Suppressor macrophage (primary cell): ENCODE results near the gene CLINT1.
A peak's percentile ranks its signal among the peaks of the same experiment; 100 is the strongest.
"Not testable (repeated sequence)": the region's sequence is repeated elsewhere in the genome, so short reads cannot be mapped to it uniquely, and the experiment has no call there.

Experiments
- DNase-seq, 4 experiments: peaks; one replicate each; pipeline ENCODE4 v3.0.0-alpha.2; 2020 to 2022

The CLINT1 gene

DNA sequence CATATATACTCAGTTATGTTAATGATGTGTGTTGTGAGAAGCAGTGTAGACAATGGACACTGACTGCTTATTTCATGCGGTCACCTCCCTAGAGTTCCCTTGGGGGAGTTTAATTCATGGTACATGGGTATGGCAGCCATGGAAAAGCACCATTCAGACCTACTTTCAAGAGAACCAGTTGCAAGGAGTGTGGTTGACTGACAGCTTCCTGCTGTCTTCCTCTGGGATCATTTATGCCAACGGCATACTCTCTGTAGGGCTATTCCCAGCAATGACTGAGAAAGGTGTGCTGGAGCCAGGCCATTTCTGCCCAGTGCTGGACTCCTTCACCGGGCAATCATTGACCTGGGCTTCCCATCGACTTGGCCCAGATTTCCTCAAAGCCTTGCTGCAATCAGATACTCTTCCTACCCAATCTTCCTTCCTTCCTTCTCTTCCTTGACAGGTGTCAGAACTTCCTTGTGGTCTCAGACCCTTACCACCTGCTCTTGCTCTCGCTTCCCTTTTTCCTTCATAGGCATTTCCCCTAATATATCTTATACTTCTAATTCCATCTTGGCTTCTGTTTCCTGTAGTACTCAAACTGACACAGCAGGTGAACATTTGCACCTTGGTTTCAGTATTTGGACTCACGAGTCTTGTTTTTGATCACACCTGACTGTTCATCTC is 3.4 kb upstream of the CLINT1 start:
- DNase-seq = no peak

DNA sequence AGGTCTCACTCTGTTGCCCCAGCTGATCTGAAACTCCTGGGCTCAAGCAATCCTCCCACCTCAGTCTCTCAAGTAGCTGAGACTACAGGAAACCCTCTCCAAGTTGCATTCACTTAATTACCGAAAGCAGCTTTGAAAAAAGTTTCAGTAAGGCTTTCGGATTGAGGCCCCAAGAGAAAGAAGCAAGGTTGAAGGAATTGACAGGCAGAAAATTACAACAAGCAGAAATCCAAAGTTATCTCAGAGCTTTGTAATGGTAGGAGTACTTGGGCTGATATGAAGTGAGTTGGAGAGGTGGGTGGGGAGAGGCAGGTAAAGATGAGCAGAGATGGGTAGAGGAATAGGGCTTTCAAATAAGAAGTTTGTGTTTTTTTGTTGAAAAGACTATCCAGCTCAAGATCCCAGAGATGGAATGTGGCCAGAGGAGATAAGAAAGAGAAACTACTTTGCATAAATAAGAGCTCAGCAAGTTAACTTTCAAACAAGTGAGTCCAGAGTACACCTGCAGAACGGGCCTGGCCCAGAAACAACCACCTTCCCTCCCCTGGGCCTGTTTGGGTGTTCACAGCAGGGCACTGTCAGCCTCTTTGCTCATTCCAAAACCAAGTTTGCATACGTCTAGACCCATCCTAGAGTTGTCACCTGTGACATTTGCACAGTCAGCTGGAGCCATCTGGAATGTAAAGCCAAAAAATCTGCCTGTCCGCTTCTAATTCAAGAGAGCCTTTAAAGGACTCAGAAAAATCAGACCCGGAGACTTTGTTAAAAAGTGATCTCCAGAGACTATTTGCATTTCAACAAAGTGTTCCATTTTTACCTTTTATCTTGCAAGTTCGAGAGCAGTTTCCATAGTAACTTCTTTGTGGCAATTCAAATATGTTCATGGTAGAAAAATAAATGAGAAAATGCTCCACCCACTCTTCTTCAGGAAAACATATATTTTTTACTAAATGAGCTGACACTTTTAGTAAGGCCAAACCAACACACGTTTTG is 2.2 kb upstream of the CLINT1 start:
- no peak for DNase-seq

DNA sequence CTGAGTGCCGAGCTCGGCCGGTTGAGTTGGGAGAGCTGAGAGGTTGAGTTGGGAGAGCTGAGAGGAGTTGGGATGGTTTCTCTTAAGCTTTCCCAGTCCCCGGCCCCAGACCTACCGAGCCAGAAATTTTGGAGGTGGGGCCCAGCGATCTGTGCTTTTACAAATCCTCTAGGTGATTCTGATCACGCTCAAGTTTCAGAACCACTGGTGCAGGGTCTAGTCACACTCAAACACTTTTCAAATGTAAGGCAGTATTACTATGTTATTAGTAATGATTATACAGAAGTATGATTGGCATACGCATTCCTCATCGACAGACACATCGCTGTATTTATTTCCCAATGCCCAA is 256 bp upstream of the CLINT1 start:
- no peak for DNase-seq

DNA sequence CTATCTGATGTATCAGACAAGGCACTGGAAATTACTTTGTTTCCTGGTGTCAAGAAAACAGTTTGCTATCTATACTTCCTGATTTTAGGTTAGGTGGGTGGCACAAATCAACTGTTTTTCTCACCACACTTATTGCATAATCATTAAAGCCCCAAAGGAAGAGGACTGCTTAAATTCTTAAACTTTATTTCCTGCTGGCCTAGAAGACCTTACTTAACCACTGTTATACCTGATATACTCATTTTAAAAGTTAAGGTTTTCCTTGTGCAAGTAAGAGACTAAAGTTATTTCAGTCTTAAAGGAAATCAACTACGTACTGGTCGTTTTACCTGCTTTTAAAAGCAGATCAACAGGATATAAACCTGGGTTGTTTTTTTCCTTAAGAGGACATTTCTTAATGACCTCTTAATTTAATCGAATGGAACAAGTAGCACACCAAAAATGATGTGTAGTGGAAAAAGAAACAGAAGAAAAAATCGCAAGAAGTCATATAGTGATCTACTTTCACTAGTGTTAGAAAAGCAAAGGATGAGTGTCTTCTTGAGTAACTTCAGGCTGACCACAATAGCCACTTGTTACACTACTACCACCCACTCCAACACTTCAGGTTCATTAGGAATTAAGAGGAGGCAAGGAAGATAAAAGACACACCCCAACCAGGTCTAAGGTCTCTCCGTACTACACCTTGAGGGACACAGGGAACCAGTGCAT is 974 bp downstream of the CLINT1 start:
- peak; percentile 35 to 83 (median 65) for DNase-seq

DNA sequence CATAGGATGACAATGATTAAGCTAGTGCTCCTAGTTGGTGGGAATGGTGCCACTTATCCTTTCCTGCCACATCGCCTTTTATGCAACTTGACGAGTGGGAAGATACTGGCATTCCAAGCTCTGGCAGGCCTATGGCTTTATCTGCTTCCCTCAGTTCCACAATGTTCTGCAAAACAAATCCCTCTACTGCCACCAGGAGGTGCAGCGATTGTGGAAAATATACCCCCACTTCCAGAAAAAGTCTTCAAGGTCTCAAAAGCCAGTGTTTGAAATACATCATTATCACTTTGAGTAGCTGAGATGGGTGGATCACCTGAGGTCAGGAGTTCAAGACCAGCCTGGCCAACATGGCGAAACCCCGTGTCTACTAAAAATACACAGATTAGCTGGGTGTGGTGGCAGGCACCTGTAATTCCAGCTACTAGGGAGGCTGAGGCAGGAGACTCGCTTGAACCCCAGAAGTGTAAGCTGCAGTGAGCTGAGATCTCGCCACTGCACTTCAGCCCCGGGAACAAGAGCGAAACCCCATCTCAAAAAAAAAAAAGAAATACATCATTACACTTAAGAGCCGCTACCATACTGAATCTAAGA is 3.4 kb downstream of the CLINT1 start:
- peak; percentile 59 to 69 (median 67) for DNase-seq

DNA sequence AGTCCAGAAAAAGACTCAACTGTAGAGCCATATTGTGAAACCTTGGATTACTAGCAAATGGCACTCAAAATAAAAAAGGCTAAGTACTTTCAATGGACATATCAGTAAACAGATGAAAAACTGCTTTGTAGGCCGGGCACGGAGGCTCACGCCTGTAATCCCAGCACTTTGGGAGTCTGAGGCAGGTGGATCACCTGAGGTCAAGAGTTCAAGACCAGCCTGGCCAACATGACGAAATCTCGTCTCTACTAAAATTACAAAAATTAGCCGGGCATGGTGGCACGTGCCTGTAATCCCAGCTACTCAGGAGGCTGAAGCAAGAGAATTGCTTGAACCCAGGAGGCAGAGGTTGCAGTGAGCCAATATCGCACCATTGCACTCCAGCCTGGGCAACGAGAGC is 5.6 kb downstream of the CLINT1 start:
- DNase-seq = not testable (repeated sequence)

DNA sequence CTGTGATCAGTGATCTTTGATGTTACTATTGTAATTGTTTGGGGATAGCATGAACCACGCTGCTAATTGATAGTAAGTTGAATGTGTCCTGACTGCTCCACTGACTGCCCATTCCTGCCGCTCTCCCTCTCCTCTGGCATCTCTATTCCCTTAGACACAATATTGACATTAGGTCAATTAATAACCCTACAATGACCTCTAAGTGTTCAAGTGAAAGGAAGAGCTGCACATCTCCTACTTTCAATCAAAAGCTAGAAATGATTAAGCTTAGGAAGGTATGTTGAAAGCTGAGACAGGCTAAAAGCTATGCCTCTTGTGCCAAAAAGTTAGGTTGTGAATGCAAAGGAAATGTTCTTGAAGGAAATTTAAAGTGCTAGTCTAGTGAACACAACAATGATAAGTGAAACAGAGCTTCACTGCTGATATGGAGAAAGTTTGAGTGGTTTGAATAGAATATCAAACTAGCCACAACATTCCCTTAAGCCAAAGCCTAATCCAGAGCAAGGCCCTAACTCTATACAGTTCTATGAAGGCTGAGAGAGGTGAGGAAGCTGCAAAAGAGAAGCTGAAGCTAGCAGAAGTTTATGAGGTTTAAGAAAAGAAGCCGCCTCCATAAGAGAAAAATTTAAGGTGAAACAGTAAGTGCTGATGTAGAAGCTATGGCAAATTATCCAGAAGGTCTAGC is 12.9 kb downstream of the CLINT1 start:
- DNase-seq = no peak

DNA sequence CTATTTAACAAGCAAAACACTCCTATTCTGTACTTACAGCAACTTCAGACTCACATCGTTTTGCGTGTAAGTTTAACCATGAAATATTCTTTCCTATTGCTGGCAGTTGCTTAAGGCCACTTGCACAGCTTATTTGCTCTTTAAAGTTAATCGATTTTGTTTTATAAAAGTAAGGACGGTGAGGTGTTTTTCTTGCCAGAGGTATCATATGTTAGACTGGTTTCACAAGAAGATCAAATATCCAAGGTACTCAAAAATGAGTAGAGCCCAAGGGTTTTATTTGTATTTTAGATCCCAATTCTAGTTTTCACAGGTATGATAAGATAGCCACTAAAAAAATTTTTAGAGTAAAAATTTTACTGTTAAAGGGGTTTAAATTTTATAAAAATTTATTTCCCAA is 16.2 kb downstream of the CLINT1 start:
- DNase-seq = no peak

DNA sequence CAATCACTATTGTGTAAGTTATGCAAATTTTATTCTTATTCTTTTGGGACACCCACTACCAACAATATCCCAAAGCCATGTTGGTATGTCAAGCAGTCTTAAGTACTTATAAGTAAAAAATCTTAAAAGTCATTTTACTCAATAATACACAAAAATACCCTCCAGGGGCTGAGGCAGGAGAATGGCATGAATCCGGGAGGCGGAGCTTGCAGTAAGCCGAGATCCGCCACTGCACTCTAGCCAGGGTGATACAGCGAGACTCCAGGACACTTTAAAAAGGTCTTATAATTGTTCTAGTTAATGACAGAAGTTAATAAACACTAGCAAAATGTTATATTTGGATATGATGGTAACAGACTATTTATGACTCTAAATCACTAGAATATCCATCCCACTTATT is 16.8 kb downstream of the CLINT1 start:
- DNase-seq = no peak

DNA sequence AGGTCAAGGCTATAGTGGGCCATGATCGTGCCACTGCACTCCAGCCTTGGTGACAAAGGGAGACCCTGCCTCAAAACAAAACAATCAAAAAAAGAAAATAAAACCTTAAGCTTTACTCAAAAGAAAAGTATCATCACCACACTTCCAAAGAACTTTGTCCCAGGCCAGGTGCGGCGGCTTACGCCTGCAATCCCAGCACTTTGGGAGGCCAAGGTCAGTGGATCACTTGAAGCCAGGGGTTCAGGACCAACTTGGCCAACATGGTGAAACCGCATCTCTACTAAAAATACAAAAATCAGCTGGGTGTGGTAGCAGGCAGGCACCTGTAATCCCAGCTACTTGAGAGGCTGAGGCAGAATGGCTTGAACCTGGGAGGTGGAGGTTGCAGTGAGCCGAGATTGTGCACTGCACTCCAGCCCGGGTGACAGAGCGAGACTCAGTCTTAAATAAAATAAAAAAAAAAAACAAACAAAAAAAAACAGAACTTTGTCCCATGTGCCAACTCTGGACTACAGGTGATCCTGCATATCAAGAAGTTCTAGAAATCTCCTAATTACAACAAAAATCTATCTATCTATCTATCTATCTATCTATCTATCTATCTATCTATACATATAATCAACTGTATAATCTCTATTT is 19.7 kb downstream of the CLINT1 start:
- no peak for DNase-seq

DNA sequence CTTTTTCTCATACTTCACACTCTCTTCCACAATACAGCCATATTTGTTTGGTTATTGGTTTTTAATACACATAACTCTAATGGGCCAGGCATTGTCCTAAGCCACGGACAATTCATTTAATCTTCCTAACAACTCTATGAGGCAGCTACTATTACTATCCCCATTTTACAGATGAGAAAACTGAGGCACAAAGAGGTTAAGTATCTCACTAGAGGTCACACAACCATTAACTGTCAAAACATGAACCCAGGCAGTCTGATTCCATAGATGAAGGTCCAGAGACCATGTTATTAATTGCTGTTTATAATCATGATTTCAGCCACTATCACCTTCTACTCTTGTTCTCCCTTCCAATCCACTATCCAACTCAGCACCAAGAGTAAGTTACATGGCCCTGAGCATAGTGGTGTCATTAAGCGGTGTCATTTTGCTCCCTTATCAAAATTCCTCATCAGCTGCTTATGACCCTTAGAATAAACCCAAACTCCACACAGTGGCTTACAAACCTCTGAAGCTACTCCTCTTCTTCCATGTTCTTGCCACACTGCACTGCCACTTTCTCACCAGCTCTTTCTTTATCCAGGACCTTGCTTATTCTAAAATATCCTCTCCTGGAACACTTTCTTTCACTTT is 22.7 kb downstream of the CLINT1 start:
- no peak for DNase-seq

DNA sequence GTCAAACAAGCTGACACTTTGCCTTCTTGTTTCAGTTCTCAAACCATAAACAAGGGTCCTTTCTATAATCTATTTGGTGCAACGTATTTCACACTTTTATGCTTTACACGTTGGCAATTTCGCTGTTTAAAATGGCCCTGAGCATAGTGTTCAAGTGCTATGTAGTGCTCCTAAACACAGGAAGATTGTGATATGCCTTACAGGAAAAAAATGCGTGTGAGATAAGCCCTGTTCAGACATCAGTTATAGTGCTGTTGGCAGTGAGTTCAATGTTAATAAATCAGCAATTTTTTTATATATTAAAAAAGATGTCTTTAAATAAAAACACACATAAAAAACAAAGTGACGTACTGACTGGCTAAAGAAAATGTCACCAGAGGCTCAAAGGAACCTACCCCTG is 23.9 kb downstream of the CLINT1 start:
- DNase-seq = no peak

DNA sequence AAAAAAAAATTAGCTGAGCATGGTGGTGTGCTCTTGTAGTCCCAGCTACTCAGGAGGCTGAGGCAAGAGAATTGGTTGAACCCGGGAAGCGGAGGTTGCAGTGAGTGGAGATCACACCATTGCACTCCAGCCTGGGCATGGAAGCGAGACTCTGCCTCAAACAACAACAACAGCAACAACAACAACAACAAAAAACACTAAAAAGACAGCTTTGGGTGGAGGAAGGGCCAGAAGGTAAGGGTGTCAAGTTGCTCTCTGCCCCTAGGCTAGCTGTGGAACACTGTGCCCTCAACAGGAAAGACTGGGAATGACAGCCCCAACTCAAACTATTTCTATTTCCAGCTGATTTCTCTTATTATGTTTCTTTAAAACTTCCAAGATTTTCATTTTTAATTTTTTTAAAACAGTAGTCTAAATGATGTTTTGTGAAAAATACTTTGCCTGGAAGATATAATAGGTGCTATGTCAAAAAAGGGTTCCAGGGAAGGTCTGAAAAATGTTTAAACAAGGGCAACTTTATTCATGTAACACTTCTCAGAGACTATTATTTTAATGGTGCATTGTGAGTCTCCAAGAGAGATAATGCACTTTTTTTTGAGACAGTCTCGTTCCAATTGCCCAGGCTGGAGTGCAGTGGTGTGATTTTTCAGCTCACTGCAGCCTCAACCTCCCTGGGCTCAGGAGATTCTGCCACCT is 29.9 kb downstream of the CLINT1 start:
- DNase-seq = peak in 2 of 4 experiments; percentile 8 to 17

DNA sequence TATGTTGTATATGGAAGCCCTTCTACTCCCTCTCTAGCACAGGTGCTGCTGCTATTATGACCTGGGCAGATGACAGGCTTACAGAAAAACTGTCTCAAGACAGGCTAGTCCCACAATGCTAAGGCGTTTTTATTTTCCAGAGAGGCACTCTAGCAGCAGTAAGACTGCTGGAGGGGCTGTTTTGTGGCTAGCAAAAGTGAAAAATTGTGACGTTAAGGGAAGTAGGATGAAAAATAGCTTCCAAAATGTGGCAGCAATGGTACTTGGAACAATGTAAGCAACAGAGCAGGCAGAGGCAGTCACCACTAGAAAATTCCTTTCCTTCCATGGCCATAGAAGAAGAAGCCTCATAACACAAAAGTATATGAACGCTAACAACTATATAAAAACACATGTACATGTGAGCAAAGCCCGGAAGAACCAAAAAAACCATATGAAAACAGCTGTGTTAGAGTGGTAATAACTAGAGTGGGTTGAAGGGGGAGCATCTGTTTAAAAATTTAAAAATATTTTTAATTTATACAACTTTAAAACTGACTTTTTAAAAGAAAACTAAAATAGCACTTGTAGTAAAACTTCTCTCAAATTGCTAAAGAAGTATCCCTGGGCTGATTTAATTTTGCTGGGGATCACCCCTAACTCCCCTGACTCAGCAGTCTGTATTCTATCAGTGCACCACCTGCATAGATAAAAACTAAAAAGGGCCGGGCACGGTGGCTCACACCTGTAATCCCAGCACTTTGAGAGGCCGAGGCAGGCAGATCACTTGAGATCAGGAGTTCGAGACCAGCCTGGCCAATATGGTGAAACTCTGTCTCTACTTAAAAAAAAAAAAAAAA is 30.6 kb downstream of the CLINT1 start:
- DNase-seq = no peak

DNA sequence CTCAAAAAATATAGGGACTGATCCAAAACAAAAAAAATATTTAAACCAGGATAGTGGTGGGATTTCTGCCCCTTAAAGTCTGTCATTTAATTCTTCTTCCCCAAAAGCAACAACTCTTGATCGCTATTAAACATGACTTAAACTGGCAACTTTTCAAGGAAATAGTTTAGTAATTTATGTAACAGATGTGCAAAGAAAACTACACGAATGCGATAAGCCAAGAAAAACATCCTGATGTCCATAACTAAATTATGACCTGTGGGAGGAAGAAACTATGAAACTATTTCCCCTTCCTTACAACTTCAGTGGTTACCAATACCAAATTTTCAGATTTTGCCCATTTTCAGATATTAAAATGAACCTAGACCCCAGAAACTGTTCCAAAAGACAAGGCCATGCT is 31.5 kb downstream of the CLINT1 start:
- DNase-seq = no peak

DNA sequence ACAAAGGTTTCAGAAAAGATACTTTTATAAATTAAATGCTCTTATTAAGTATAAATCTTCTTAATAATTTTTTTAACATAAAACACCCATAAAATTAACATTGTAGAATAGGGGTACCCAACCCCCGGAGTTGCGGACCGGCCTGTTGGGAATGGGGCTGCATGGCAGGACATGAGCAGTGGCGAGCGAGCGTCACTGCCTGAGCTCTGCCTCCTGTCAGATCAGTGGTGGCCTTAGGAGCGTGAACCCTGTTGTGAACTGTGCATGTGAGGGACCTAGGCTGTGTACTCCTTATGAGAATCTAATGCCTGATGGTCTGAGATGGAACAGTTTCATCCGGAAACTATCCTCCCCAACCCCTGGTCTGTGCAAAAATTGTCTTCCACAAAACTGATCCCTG is 35.3 kb downstream of the CLINT1 start:
- DNase-seq = no peak

DNA sequence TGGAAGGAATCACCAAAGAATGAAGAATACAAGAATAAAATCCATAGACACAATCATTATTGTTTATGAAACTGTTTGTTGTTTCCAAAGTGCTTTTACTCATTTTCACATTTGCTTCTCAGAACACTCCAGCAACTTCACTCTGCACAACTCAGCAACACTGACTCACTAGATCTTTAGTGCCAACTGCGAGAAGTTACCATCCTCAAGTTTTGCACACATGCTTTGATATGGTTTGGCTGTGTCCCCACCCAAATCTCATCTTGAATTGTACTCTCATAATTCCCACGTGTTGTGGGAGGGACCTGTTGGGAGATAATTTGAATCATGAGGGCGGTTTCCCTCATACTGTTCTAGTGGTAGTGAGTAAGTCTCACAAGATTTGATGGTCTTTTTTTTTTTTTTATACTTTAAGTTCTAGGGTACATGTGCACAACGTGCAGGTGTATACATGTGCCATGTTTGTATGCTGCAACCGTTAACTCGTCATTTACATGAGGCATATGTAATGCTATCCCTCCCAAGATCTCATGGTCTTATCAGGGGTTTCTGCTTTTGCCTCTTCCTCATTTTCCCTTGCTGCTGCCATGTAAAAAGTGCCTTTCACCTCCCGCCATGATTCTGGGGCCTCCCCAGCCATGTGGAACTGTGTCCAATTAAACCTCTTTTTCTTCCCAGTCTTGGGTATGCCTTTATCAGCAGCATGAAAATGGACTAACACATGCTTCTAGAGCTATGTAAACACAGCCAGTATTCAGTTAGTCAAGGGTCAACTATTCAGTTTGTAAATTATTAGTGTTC is 36.9 kb downstream of the CLINT1 start:
- no peak for DNase-seq

DNA sequence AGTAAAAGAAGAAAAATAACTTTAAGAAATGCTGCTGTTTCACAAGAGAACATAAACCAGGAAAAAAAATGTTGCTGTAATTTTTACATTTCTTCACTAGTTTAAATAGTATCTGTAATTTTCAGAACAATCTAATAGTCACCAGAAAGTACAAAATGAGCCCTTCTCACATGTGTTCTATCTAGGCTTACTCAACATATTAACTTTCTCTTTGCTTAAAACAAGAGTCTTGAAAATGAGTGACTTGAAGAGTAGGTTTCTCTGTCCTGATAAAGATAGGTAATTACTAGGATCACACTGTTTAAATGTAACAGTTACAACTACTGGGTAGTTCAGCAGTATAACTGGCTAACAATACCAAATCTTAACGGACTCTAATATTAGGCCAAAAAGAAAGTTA is 37.5 kb downstream of the CLINT1 start:
- no peak for DNase-seq
